ENCODE measurements around the gene MOGAT2. TPM values are rescaled to one million over a fixed set of nuclear protein-coding genes. Genes with fewer than 3 reads are reported as not detected.
A peak's percentile ranks its signal among the peaks of the same experiment; 100 is the strongest.

MOGAT2 gene
- total and polyA plus RNA-seq, 2 of the 4 experiments (the other 2 are of a cell fraction): not detected

- Histone ChIP-seq H3K27me3 (ENCODE audit: control insufficient read depth, insufficient read depth, low read length) (peaks cover 36% of the 10 kb centered on the region), H2AFZ (replicated peaks; ENCODE audit: low read length, poor library complexity) (peak overlapping the region; percentile 58), H2BK15ac (ENCODE audit: low read depth, low read length) (no peak overlapping the region), H3K4me2 (ENCODE audit: low read depth, low read length) (no peak overlapping the region), H4K20me1 (ENCODE audit: insufficient read depth, low read length) (no peaks in the 10 kb centered on the region; the same call in 1 of the 2 replicates), H3K14ac (replicated peaks; ENCODE audit: low read depth, low read length) (no peak overlapping the region), H2AK9ac (replicated peaks; ENCODE audit: low read depth, low read length, poor library complexity) (no peak overlapping the region), H4K5ac (ENCODE audit: low read depth, low read length) (no peak overlapping the region), H3K9me1 (ENCODE audit: insufficient read depth, low read length) (no peaks in the 10 kb centered on the region), H3K36me3 (ENCODE audit: control insufficient read depth, insufficient read depth, low read length) (no peaks in the 10 kb centered on the region), H3K9me3 (ENCODE audit: control insufficient read depth, insufficient read depth, low read length) (no peaks in the 10 kb centered on the region), H2AK5ac (ENCODE audit: low read depth, low read length) (no peak overlapping the region), H3K27ac (ENCODE audit: insufficient read depth, low read length) (no peak overlapping the region), H3K9ac (ENCODE audit: low read depth, low read length) (no peak overlapping the region), H4K8ac (ENCODE audit: low read depth in 2 of 2, low read length in 2 of 2) (no peak overlapping the region), H3K4ac (ENCODE audit: low read depth, low read length) (no peak overlapping the region), H4K91ac (ENCODE audit: insufficient read depth, low read depth, low read length) (no peak overlapping the region), H2BK5ac (ENCODE audit: low read depth, low read length, poor library complexity, severe bottlenecking) (no peak overlapping the region), H3K18ac (ENCODE audit: low read depth, low read length) (no peak overlapping the region), H3K4me3 (ENCODE audit: insufficient read depth, low read depth, low read length) (no peak overlapping the region), H3K79me1 (ENCODE audit: low read depth in 1 of 2, low read length in 2 of 2) (no peaks in the 10 kb centered on the region), H3K4me1 (ENCODE audit: control insufficient read depth, insufficient read depth, low read length) (no peaks in the 10 kb centered on the region), H3K23ac (ENCODE audit: low read depth, low read length) (no peak overlapping the region), H3K56ac (ENCODE audit: extremely low read depth, insufficient read depth, low read length) (no peak overlapping the region), H2BK120ac (ENCODE audit: low read depth, low read length) (no peak overlapping the region), H2BK20ac (ENCODE audit: low read depth, low read length) (no peak overlapping the region)
- CTCF ChIA-PET: no interaction called here
- WGBS, 2 experiments (ENCODE audit: extremely low coverage in 2 of 2, insufficient read length in 1 of 2): 88% methylated on average over 7 of the region's 14 CpGs; no CpG with 5 or more reads in 1 of the 2 experiments
- ATAC-seq (ENCODE audit: low read depth) (no peak), DNase-seq (no peak)
- POLR2A ChIA-PET (ENCODE audit: unreplicated experiment): no interaction called here
- intact Hi-C loops (cut with micrococcal nuclease): loop anchor here (2.0 kb wide), 1 partner anchor 147 kb away; no protein-coding TSS in a partner anchor
- no TSS peak for BruUV-seq (replicated peaks)
- no peak for TF ChIP-seq MXI1 (IDR thresholded peaks at IDR 0.05; ENCODE audit: borderline replicate concordance, low read depth, low read length)
- in situ Hi-C loops (cut with MboI; ENCODE audit: low sequenced_read_pairs): no loop called here
- dilution Hi-C loops (cut with HindIII; ENCODE audit: low sequenced_read_pairs, unreplicated experiment): no loop called here
Observed at GRCh38 chr11:75721852-75722668, 4.4 kb downstream of the MOGAT2 start.
